ENCODE data around the gene MYO3B. TPM values are rescaled to one million over a fixed set of nuclear protein-coding genes. Genes with fewer than 3 reads are reported as not detected.
A peak's percentile ranks its signal among the peaks of the same experiment; 100 is the strongest.

Gene MYO3B
- total and polyA plus RNA-seq, 3 donors from 2014 or later: 1.4 to 3.5 (median 2.5) TPM

GRCh38 chr2:170247882-170248393, 70.0 kb downstream of the MYO3B start:
- 46 to 69% methylated on average over 1 of the region's 1 CpG for WGBS, 2 donors
- H3K4me1 ChIP-seq: peaks cover 3% of the 10 kb centered on the region
- H3K36me3 ChIP-seq (ENCODE audit: low read depth, missing control alignments): no peaks in the 10 kb centered on the region
- no peaks in the 10 kb centered on the region for H3K9me3 ChIP-seq
- no peak overlapping the region for H3K27ac ChIP-seq
- DNase-seq: no peak
- H3K27me3 ChIP-seq: no peaks in the 10 kb centered on the region
- no peak for TF ChIP-seq CTCF (IDR thresholded peaks at IDR 0.05)
- TF ChIP-seq POLR2A (IDR thresholded peaks at IDR 0.05): no peak
- intact Hi-C loops (cut with DNase I; ENCODE audit: low total_unique reads): no loop called here
- no peak overlapping the region for H3K4me3 ChIP-seq

GRCh38 chr2:170248574-170249393, 70.8 kb downstream of the MYO3B start:
- no peak overlapping the region for H3K4me3 ChIP-seq
- no peaks in the 10 kb centered on the region for H3K36me3 ChIP-seq (ENCODE audit: low read depth, missing control alignments)
- H3K4me1 ChIP-seq: peaks cover 3% of the 10 kb centered on the region
- 37 to 50% methylated on average over 4 of the region's 4 CpGs for WGBS, 2 donors
- no peak overlapping the region for H3K27ac ChIP-seq
- TF ChIP-seq CTCF (IDR thresholded peaks at IDR 0.05) (no peak), POLR2A (IDR thresholded peaks at IDR 0.05) (no peak)
- DNase-seq: peak; percentile 18
- H3K9me3 ChIP-seq: no peaks in the 10 kb centered on the region
- intact Hi-C loops (cut with DNase I; ENCODE audit: low total_unique reads): no loop called here
- no peaks in the 10 kb centered on the region for H3K27me3 ChIP-seq

GRCh38 chr2:170249761-170250160, 71.8 kb downstream of the MYO3B start:
- TF ChIP-seq POLR2A (IDR thresholded peaks at IDR 0.05) (no peak), CTCF (IDR thresholded peaks at IDR 0.05) (no peak)
- intact Hi-C loops (cut with DNase I; ENCODE audit: low total_unique reads): no loop called here
- no peak overlapping the region for H3K27ac ChIP-seq
- 62 to 68% methylated on average over 2 of the region's 2 CpGs for WGBS, 2 donors
- no peaks in the 10 kb centered on the region for H3K27me3 ChIP-seq
- no peak for DNase-seq
- no peaks in the 10 kb centered on the region for H3K9me3 ChIP-seq
- no peaks in the 10 kb centered on the region for H3K36me3 ChIP-seq (ENCODE audit: low read depth, missing control alignments)
- H3K4me3 ChIP-seq: no peak overlapping the region
- peaks cover 3% of the 10 kb centered on the region for H3K4me1 ChIP-seq

- Histone ChIP-seq H3K27me3 (no peaks in the 10 kb centered on the region), H3K4me3 (no peak overlapping the region), H3K36me3 (ENCODE audit: low read depth, missing control alignments) (no peaks in the 10 kb centered on the region), H3K4me1 (peaks cover 3% of the 10 kb centered on the region), H3K27ac (no peak overlapping the region), H3K9me3 (no peaks in the 10 kb centered on the region)
- intact Hi-C loops (cut with DNase I; ENCODE audit: low total_unique reads): no loop called here
- 81 to 90% methylated on average over 6 of the region's 6 CpGs for WGBS, 2 donors
- no peak for DNase-seq
- TF ChIP-seq POLR2A (IDR thresholded peaks at IDR 0.05) (no peak), CTCF (IDR thresholded peaks at IDR 0.05) (no peak)
Measured at GRCh38 chr2:170250584-170250983, 72.6 kb downstream of the MYO3B start.

GRCh38 chr2:170252414-170252813, 74.5 kb downstream of the MYO3B start:
- H3K36me3 ChIP-seq (ENCODE audit: low read depth, missing control alignments): no peaks in the 10 kb centered on the region
- no peak overlapping the region for H3K27ac ChIP-seq
- intact Hi-C loops (cut with DNase I; ENCODE audit: low total_unique reads): no loop called here
- TF ChIP-seq CTCF (IDR thresholded peaks at IDR 0.05) (no peak), POLR2A (IDR thresholded peaks at IDR 0.05) (no peak)
- H3K4me1 ChIP-seq: peaks cover 3% of the 10 kb centered on the region
- H3K9me3 ChIP-seq: no peaks in the 10 kb centered on the region
- H3K27me3 ChIP-seq: no peaks in the 10 kb centered on the region
- H3K4me3 ChIP-seq: no peak overlapping the region
- no peak for DNase-seq
